GM21367 (cell line): ENCODE measurements around the gene KRT33A.
"Not testable (repeated sequence)": the region's sequence is repeated elsewhere in the genome, so short reads cannot be mapped to it uniquely, and the experiment has no call there.

Experiments
- ATAC-seq: cut with Tn5 transposase; IDR thresholded peaks from one replicate; pipeline ENCODE4 v1.9.1; 2021; ENCODE audit not compliant: unreplicated experiment

The KRT33A gene

DNA sequence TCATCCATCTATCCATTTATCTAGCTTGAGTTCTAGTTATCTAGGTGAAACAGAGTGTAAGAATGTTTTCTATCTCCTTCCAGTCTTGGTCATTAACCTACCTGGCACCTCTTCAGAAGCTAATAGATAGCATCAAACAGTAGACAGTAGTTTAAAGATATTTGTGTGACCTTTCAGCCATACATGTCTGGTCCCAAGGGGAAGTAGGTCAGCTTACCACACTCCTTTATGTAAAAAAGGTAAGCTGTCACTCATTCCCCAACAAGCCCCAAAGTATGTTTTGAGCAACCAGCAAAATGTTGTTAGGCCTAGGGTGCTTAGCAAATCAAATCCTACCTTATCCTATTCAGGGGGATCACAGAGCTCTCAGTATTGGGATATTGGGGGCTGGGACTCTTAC lies 15.4 kb upstream of the KRT33A start:
- ATAC-seq = no peak

DNA sequence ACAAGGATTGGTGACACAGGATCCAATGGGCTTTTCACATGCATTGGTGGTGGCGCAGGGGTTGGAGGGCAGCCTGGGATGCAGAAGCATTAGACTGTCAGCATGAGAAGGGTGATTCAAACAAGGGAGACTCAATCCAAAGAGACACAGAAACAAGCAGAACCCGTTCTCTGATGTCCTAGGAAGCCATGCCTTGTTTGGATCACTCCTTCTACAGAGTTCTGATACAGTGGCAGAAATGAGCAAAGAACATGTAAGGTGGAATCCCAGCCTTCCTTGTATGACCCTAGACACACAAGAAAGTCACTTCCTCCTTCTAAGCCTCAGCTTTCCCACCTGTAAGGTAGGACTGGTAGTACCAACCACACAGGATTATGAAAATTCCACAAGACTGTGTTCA lies 13.3 kb upstream of the KRT33A start:
- ATAC-seq = no peak

DNA sequence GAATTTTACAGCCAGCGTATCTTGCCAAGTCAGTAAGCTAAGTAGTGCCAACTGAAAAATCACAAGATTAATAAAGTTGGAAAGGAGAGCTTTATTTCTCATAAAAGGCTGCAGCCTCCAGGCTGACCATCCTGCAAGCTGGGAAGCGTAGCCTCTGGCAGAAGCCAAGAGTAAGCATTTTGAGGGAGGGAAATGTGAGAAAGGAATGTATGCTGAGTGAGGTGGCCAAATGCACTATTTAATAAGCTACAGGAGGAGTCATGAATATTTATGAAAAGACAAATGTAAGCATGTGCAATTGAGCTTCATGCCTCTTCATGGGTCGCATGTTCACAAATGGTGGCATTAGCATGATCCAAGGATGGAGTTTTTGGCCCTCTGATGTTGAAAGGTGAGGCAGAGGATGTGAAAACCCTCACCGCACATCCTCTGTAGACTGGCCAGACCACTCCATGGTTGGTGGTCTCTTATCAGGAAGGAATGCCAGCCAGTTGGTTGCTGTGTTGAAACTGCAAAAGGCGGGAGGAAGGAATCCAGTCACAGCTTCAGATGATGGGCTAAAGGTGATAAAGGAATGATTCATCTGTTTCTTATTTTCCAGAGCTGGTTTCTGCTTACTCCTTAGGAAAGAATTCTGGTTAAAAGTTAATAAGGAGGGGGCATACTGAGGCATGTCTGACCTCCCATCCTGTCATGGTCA lies 9.8 kb upstream of the KRT33A start:
- no peak for ATAC-seq

DNA sequence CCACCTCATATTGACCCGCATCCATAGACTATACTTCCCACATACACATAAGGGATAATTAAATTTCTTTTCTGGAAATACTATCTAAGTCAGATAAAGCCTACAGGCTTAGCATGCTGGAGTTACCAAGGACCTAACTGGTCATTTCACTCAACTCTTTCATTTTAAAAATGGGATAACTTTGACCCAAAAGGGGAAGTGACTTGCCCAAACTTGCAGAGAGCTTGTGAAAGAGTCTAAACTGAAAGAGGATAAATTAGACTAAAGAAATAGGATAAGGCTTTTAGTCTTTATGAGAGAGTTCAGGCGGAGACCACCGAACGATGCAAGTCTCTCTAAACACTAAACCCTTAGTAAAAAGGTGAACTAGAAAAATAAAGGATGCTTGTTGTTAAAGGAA lies 3.9 kb upstream of the KRT33A start:
- no peak for ATAC-seq

DNA sequence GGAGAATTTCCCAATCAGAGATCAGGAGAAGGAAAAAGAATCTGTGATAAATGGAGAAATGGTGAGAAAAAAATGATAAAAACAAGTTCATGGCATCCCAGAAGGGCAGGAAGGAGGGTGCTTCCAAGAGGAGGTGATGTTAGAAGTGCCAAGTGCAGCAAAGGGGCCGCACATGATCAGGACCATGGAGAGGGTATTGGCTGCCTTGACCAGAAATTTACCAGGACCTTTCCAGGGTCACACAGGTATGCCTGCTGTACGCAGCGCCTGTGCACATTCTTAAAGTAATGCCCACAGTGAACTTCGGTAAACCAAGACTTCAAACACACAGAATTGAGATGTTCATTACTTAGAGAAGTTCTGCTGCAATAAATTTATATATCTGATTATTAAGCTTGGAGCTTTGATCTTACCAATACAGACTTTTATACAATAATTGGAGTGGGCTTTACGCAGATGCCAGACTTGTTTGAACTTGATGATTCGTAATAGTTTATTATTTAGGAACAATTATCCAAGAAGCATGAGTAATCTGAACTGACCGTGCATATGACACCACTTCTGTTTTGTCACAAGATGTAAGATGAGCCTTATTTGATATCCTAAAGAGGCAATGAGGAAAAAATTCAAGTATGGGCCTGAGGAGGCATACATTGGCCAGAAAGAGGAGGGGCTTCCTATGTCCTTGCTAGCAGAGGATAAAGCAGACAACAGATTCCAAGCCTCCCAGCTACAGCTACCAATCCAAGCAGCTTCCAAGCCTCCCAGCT lies 2.2 kb upstream of the KRT33A start:
- ATAC-seq = no peak

DNA sequence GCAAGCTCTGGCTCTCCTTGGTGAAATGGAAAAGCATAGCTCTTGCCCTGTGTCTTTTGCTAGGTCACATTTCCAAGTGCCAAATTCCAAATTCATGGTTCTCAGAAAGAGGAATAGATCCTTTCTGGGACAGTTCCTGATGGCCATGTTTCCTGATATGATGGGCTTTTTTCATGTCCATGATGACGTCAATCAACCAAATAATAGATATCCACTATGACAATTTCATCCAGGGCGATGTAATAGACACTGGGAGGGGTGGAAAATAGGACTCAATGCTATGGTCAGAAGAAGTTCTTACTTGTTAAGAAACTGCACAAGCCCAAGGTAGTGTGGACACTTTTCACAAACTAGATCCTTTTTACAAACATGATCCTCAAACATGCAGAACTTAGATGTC lies 549 bp upstream of the KRT33A start:
- no peak for ATAC-seq

DNA sequence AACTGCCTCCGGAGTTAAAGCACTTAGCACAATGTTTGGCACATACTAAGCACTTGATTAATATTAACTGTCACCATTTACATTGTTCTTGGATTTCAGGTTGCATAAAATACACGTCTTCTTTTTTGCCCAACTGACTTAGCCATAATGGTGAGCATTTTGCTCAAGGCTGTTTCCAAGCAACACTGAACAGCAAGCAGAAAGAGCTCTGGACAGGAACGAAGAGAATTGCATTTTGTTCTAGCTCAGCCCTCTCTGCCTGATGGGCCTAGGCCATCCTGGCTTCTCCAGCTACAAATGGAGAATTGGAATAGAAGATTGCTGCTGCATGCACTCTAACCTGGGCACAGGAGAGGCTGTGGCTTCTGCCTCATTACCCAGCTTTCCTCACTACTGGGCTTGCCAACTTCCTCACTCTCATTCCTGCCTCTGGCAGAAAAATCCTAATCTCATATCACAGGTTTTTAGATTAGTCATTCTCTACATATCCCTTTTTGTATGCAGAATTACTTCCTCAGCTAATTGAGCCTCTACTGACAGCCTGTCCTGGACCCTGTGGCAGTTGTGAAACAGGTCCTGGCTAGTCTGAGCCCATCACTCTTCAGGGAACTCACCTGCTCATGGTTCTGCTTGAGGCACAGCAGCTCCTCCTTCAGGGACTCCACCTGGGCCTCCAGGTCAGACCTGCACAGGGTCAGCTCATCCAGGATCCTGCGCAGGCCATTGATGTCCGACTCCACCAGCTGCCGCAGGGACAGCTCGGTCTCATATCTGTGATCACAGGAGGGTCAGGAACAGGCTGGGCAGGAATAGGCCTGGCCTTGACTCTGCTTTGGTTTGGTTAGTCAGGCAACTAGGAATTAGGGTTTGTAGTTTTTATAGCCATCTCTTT lies 2.5 kb downstream of the KRT33A start:
- no peak for ATAC-seq

DNA sequence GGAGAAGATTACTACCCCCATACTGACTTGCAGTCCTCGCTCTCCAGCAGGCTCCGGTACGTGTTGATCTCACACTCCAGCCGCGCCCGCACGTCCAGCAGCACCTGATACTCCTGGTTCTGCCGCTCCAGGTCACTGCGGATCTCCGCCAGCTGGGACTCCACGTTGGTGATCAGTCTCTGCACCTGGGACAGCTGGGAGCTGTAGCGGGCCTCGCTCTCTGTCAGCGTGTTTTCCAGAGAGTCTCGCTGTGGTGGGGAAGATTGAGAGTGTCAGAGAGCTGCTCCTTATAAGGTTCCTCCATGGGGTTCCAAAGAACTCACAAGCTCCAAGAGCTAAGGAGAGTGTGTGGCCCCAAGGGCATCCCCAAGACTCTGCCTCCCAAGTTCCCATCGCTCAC lies 4.2 kb downstream of the KRT33A start:
- ATAC-seq = not testable (repeated sequence)

DNA sequence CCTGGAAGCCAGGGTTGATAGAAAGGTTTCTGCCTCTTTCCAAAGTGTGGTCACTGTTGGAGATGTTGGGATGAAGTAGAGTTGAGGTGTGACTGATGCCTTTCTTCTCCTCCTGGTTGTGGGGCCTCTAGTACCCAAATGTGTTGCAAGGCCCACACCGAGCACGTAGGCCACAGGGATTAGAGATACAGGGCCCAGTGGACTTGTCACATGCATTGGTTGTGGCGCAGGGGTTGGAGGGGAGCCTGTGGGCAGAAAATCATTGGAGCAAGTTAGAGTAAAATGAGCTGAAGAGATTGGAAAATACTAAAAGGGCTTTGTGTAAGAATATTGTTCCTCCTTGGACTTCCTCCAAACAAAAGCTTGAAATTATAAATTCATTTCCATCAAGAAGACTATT lies 4.6 kb downstream of the KRT33A start:
- ATAC-seq = no peak

DNA sequence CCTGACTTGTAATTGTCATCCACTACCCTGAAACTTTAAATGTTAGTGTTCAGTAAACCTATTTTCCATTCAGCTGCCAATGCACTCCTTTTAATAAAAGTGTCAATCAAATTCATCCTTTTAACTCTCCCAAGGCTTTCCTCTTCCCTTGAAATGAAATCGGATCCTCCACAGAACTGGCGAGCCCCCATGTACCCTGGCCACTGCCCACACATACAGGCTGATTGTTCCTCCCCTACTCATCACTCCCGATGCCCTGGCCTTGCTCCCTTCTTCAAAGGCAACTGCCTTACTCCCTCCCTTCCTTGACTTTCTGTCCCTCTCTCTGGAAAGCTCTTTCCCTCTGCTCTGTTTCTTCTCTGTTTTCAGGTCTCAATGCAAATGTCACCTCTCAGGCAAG lies 7.6 kb downstream of the KRT33A start:
- ATAC-seq = no peak

DNA sequence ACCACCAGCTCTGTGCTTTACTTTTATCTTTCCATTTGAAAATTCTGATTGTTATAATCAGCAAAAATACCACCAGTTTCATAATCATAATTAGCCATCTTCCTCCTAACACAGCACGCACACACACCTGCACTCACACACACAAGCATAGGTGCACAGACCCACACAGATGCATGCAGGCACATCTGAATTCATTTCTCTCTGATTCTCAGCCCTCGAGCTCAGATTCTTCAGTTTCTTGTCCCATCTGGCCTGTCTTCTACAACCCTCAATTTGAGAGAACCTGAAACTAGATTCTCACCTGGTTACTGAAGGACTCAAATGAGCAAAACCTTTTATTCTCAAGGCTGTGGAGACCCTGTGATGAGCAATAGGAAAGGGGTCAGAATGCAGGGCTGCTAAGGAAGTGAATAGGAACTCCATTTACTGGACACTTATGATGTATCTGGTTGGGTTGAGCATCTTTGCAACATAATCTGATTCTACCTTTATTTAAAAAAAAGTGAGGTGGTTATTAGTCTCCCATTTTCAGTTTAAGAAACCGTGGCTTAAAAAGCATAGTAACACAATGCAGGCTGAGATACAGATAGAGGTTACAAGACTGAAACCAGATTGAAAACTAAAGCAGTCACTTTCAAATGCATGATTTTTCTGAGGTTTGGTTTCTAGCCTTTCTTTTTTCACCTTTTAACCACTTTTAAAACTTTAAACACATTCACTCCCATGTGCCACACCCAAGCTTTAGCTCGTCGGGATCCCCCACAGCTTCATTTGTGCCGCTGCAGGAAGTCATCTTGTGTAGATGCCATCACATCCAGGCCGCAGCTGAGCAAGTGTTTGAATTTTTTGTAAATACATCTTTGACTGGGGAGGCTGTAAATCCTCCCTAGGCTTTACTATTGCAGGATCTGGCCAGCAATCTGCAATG lies 9.4 kb downstream of the KRT33A start:
- no peak for ATAC-seq

DNA sequence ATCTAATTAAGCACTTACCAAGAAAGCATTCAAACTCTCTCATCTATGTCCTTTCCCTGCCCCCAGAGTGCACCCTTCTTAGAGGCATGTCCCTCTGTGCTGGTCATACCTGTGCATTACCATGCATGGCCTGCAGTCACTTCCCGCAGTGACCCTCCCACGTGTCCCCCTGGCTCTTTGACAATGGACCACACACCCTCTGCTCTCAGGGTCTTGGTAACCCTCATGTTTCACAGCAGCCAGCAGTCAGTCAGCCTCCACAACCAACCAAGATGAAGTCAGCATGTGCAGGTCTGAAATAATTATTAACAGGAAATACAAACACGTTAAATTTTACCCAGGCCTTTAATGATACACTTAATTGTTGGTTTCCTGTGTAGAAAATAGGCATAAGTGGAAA lies 10.1 kb downstream of the KRT33A start:
- ATAC-seq = no peak

DNA sequence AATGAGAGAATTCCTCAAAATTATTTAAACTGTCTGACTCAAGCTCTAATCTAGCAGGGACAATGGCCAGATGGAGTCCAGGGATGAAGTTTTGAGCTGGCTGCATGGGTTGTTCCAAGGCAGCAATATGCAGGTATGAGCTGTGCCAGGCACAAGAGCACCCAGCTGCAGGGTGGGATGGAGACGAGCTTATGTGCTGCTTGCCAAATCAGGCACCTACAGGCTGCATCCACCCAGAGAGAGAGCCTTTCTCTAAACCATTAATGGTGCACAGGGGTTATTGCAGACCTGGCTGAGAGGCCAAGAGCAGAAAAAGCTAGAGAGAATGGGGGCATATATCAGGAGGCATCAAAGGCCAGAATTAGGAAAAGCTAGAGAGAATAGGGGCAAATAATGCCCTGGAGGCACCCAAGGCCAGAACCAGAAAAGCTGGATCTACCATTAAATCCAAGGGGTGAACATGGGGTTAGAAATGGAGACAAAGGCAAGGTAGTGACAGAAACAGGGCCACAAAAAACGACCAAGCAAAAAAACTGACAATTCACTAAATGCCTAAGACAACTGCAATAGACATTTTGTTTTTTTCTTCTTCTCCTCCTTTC lies 11.0 kb downstream of the KRT33A start:
- no peak for ATAC-seq

DNA sequence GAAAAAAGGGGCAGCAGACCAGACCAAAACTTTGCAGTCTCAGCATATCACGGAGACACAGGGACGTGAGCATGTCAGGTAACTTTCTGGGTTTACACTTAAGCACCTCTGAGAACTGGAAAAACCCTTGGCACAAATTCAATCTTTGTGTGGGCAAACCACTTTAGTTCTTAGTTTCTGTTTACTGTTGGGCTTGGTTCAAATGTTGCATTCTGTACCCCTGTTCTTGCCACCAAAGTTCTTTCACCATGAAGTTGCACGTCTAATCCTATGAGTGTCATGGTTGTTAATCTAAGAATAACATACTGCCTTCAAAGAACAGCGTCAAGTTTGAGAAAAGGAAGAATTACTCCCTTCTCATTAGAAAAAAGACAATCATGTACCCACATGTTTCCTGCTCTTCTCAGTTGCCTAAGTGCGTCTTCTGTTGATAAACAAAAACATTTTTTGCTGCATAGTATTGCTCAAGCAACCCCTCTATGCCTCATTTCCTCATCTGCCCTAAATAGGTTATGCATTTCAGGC lies 11.6 kb downstream of the KRT33A start:
- no peak for ATAC-seq

DNA sequence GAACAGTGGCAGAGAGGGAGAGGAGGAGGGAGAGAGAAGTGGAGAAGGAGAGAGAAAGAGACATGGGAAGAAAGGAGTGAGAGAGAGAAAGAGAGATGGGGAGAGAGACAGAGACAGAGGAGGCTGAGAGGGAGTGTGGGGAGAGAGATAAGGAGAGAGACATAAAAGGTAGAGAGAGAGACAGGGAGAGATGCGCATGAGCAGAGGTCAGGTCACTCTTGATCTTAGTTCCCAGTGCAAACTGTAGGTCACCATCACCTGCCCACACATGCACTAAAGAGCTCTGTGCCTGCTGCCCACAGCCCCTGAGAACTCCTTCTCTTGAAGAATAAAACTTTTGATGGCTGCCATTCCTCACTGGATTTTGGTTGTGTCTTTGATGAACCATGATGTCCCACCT lies 14.9 kb downstream of the KRT33A start:
- no peak for ATAC-seq

DNA sequence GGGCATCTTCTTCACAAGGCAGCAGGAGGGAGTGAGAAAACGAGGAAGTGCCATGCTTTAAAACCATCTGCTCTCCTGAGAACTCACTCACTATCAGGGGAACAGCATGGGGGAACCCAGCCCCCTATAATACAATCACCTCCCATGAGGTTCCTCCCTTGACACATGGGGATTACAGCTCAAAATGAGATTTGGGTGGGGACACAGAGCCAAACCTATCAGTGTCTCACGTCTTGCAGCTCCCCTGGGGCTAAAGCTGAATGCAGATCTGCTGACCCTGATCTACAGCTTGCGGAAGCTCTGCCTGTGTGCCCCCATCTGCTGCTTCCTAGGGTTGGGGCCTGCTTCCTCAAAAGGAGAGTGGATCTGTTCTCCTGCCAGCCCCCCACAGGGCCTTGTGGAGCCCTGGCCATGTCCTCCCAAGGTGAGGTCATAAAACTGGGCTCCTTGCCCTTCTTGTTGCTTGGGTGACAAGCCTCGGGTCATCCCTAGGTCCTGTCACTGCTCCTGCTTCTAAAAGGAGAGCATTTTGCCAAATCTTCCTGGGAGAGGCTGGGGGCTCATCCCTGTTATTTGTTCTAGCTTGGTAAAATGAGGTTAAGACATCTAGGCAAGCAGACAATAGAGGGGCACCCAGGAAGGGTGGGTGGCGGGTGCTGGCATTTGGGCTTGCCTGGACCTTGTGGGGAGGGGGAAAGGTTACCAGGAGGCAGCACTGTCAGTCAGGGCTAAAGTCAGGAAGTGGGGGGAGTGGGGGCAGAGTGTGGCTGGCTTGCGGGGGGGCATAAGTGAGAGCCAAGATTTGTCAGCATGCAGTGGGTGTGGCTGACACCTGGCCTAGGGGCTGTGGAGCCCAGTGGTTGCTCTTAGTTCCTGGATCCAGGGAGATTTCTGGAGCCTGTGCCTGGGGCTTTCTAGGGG lies 16.0 kb downstream of the KRT33A start:
- no peak for ATAC-seq

DNA sequence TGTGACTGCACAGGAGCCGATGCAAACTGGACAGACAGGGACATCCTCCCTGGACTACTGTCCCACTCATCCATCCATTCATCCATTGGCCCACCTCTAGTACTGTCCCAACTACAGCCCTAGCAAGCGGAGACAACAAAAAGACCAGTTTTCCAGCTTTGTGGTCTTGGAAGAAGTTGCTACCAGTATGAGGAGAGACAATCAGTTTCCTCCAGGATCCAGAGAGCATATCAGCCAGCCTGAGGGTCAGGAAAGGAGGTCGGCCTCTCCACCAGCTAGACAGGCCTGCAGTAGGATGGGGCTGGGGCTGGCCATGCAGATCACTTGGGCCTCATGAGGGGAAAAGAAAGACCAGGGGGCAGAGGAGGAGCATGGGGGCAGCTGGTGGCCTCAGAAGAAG lies 16.8 kb downstream of the KRT33A start:
- ATAC-seq = no peak

DNA sequence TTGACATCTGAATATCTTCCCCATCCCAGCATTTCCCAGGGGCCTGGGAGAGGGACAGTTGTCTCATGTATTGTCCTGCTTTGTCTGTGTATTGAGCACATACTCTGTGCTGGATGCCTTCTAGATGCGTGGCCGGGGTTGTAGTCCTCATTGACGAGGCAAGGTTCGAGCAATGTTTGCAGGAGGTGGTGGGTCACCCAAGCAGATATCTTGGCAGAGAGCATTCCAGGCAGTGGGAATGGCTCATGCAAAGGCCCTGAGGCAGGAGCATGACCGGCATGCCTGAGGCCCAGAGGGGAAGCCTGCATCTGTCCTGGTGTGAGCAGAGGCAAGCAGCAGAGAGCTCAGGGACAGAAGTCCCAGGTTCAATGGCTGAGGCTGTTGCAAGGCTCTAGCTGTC lies 17.5 kb downstream of the KRT33A start:
- no peak for ATAC-seq

DNA sequence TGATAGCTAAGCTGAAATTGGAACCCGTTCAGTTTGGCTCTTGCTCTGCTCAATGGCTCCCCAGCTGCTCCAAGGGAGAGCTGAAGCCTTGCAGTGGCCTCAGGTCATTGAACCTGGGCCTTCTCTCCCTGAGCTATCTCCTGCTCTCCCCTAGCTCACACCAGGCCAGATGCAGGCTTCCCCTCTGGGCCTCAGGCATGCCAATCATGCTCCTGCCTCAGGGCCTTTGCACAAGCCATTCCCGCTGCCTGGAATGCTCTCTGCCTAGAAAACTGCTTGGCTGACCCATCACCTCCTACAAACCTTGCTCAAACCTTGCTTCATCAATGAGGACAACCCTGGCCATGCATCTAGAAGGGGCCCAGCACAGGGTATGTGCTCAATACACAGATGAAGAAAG lies 18.4 kb downstream of the KRT33A start:
- no peak for ATAC-seq
